K562 (cell line): ENCODE measurements around the gene ADAM8. TPM values are rescaled to one million over a fixed set of nuclear protein-coding genes. Genes with fewer than 3 reads are reported as not detected.

Experiments used
- AFF4 ChIP-seq: sonication (generic); formaldehyde crosslinking; IDR thresholded peaks from 2 replicates; pipeline ENCODE4 v1.8.0; 2023; ENCODE audit warnings: mild to moderate bottlenecking, missing genetic modification reagents
- CUX1 ChIP-seq: fragments of 200-800 bp; sonication (Bioruptor generic); IDR thresholded peaks from 2 replicates; pipeline ENCODE4 v1.6.1; 2016; ENCODE audit warnings: missing genetic modification characterization, missing compliant biosample characterization
- E2F8 ChIP-seq: fragments of 450-650 bp; IDR thresholded peaks from 2 replicates; pipeline ENCODE4 v1.7.1; 2018; ENCODE audit warnings: mild to moderate bottlenecking, low read depth; ENCODE audit not compliant: partially characterized antibody
- EGR1 ChIP-seq: fragments of 450-650 bp; conservative IDR thresholded peaks from 2 replicates; pipeline ENCODE4 v1.6.1; 2017; ENCODE audit warnings: mild to moderate bottlenecking
- MBD1 ChIP-seq: fragments of 250-450 bp; sonication (Bioruptor Pico); IDR thresholded peaks from 2 replicates; pipeline ENCODE4 v1.8.0; 2022; ENCODE audit warnings: inconsistent platforms
- SREBF2 ChIP-seq: sonication (generic); formaldehyde crosslinking; IDR thresholded peaks from 2 replicates; pipeline ENCODE4 v1.4.0; 2020; ENCODE audit warnings: mild to moderate bottlenecking, missing genetic modification reagents
- TRIM24 ChIP-seq, 2 experiments: fragments of 450-650 bp; IDR thresholded peaks; 2 replicates each; pipeline ENCODE4 v1.6.1; 2016
- USF2 ChIP-seq: sonication (generic); formaldehyde crosslinking; IDR thresholded peaks from 2 replicates; pipeline ENCODE4 v1.5.0; 2020; ENCODE audit warnings: missing genetic modification reagents
- XRCC5 ChIP-seq: fragments of 200-400 bp; formaldehyde crosslinking; IDR thresholded peaks from 2 replicates; pipeline ENCODE4 v1.6.1; 2017; ENCODE audit warnings: low read depth, mild to moderate bottlenecking, low read length
- ZKSCAN8 ChIP-seq: fragments of 200-800 bp; sonication (Bioruptor generic); IDR thresholded peaks from 2 replicates; pipeline ENCODE4 v1.6.1; 2016; ENCODE audit warnings: missing genetic modification characterization, missing compliant biosample characterization
- ZNF511 ChIP-seq: sonication (generic); formaldehyde crosslinking; IDR thresholded peaks from 2 replicates; pipeline ENCODE4 v1.8.0; 2022; ENCODE audit warnings: mild to moderate bottlenecking, missing genetic modification reagents
- polyA plus RNA-seq, 8 experiments: library from polyadenylated mRNA; depleted of rRNA in 4 of 8; stranded (reverse) in 5 of 8; unstranded in 3 of 8; fragments of >200 nt; fragmentation: Nextera tagmentation in 2 of 8; fragmentation: Illumina TruSeq in 1 of 8; extraction: Ambion mirVana in 2 of 8; extraction: Trizol in 1 of 8; gene quantifications; 2 replicates each; pipeline versions ENCODE4 v1.2.1 to v1.2.3, GENCODE V29; 2011 to 2014; ENCODE audit warnings: inconsistent platforms in 1 of 8, missing spikeins in 1 of 8
- total RNA-seq, 7 experiments: library from RNA; depleted of rRNA in 6 of 7; stranded (reverse); fragments of >200 nt in 6 of 7; fragmentation: Illumina TruSeq in 2 of 7; extraction: Trizol in 2 of 7; gene quantifications; 2 replicates each; pipeline versions ENCODE4 v1.2.1 to v1.2.3, GENCODE V29; 2011 to 2021; ENCODE audit warnings: low replicate concordance in 1 of 7

ADAM8 gene
- total and polyA plus RNA-seq, 9 of the 15 experiments (the other 6 are each of a cell fraction or from before 2014, with no cell fraction given): 0.07 to 7.0 (median 1.1) TPM

- no peak for TF ChIP-seq E2F8
- TF ChIP-seq USF2 (CRISPR knock-in tag): peak; percentile 77
- no peak for TF ChIP-seq ZNF511 (CRISPR knock-in tag)
- TF ChIP-seq EGR1: peak; percentile 81
- TF ChIP-seq AFF4: no peak
- TF ChIP-seq TRIM24 (IDR thresholded peaks at IDR 0.05): 0 out of 4 replicates have a peak, but pooled peaks of 1 of the 2 experiments have one; percentile 34
- TF ChIP-seq XRCC5: no peak
- no peak for TF ChIP-seq SREBF2
- no peak for TF ChIP-seq CUX1 (CRISPR knock-in tag)
- no peak for TF ChIP-seq MBD1 (CRISPR knock-in tag)
- TF ChIP-seq ZKSCAN8: no peak
Measured at GRCh38 chr10:133242611-133243356, 33.9 kb downstream of the ADAM8 start (continued).
